Bone marrow (tissue), 2 donors: ENCODE results near the gene LRRC4C.

Experiments
- DNase-seq, 2 donors: peaks; one replicate each; lab custom pipeline; 2025; lab: John Stamatoyannopoulos, UW

LRRC4C gene

GRCh38 chr11:41459465-41460401, at the start of gene LRRC4C:
TSS of gene LRRC4C (minus strand) at chr11:41459652.
- DNase-seq: no peak

- DNase-seq: no peak
Observed at GRCh38 chr11:41508121-41508520, 48.7 kb upstream of the LRRC4C start.

- no peak for DNase-seq
Observed at GRCh38 chr11:41499429-41499828, 40.0 kb upstream of the LRRC4C start.

- no peak for DNase-seq
Observed at GRCh38 chr11:41498726-41499125, 39.3 kb upstream of the LRRC4C start.

- no peak for DNase-seq
Observed at GRCh38 chr11:41497974-41498373, 38.5 kb upstream of the LRRC4C start.

GRCh38 chr11:41494716-41495115, 35.3 kb upstream of the LRRC4C start:
- DNase-seq: no peak

GRCh38 chr11:41486424-41486823, 27.0 kb upstream of the LRRC4C start:
- no peak for DNase-seq

GRCh38 chr11:41483956-41484355, 24.5 kb upstream of the LRRC4C start:
- DNase-seq: no peak

- DNase-seq: no peak
Observed at GRCh38 chr11:41479179-41479578, 19.7 kb upstream of the LRRC4C start.

GRCh38 chr11:41461057-41461681, 1.7 kb upstream of the LRRC4C start:
- no peak for DNase-seq

GRCh38 chr11:41458641-41459040, 811 bp downstream of the LRRC4C start:
- no peak for DNase-seq

GRCh38 chr11:41458154-41458553, 1.3 kb downstream of the LRRC4C start:
- DNase-seq: no peak

- no peak for DNase-seq
Observed at GRCh38 chr11:41457216-41458014, 2.0 kb downstream of the LRRC4C start.

GRCh38 chr11:41456269-41456668, 3.2 kb downstream of the LRRC4C start:
- DNase-seq: no peak

GRCh38 chr11:41451011-41451410, 8.4 kb downstream of the LRRC4C start:
- DNase-seq: no peak

- no peak for DNase-seq
Observed at GRCh38 chr11:41449483-41450050, 9.9 kb downstream of the LRRC4C start.

- no peak for DNase-seq
Observed at GRCh38 chr11:41446566-41446965, 12.9 kb downstream of the LRRC4C start.

GRCh38 chr11:41446107-41446506, 13.3 kb downstream of the LRRC4C start:
- no peak for DNase-seq

GRCh38 chr11:41437006-41437490, 22.4 kb downstream of the LRRC4C start:
- no peak for DNase-seq

- no peak for DNase-seq
Observed at GRCh38 chr11:41435531-41435930, 23.9 kb downstream of the LRRC4C start.

- DNase-seq: no peak
Observed at GRCh38 chr11:41431784-41432183, 27.7 kb downstream of the LRRC4C start.

- no peak for DNase-seq
Observed at GRCh38 chr11:41419901-41420300, 39.6 kb downstream of the LRRC4C start.
